ENCODE data around the gene SPATA6. TPM values are rescaled to one million over a fixed set of nuclear protein-coding genes. Genes with fewer than 3 reads are reported as not detected.
"Not testable (repeated sequence)": the region's sequence is repeated elsewhere in the genome, so short reads cannot be mapped to it uniquely, and the experiment has no call there.

The SPATA6 gene
- polyA plus RNA-seq, 3 donors: 15.9 to 18.3 (median 17.3) TPM

DNA sequence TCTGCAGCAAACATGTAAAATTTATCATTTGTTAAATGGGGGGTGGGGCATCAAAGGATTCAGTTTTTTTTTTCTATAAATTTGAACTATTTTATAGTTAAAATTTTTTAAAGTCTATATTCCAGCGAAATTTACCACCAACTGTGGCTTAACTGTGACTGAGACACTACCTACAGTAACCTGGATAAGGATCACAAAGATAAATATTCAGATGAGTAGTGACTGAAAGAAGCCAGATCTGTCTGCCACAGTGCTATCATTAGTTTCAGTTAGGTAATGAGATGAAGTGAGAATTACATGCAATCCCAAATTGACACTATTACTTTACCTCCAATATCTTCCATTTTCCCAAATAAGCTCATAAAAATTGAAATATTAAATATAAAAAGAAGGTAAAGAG is 5.4 kb downstream of the SPATA6 start:
- no peak for DNase-seq (ENCODE audit: low read depth in 3 of 3, low spot score in 2 of 3)

DNA sequence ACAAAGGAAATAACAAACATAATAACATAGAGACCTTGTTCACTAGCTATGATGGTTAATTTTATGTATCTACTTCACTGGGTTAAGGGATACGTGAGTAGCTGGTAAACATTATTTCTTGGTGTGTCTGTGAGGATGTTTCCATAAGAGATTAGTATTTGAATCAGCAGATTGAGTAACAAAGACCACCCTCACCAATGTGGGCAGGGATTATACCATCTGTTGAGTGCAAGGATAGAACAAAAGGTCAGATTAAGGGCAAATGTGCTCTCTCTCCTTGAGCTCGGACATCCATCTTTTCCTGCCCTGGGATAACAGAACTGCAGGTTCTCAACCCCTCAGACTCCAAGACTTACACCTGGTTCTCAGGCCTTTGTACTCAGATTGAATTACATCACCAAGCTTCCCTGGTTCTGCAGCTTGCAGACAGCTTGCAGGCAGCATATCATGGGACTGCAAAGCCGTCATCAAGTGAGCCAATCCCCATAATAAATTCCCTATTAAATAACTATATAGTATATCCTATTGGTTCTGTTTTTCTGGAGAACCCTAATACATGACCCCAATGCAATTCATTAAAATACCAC is 9.2 kb downstream of the SPATA6 start:
- DNase-seq (ENCODE audit: low read depth in 3 of 3, low spot score in 2 of 3): no peak

DNA sequence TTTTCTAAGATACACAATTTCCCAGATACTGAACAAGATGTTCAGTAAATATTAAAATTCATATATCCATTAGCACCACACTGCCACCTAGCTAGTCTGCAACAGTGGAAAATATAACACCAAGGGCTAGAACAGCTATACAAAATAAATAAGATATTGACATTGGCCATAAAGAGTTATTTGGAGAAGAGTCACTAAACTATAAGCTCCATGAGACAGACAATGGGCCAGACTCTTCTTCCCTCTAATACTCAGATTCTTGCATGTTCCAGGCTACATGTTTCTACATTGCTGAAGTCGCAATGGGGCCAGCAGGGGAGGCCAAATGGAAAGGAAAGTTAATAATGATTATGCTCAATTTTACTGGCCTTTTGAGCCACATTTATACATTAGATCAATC is 21.5 kb downstream of the SPATA6 start:
- DNase-seq (ENCODE audit: low read depth in 3 of 3, low spot score in 2 of 3): no peak

DNA sequence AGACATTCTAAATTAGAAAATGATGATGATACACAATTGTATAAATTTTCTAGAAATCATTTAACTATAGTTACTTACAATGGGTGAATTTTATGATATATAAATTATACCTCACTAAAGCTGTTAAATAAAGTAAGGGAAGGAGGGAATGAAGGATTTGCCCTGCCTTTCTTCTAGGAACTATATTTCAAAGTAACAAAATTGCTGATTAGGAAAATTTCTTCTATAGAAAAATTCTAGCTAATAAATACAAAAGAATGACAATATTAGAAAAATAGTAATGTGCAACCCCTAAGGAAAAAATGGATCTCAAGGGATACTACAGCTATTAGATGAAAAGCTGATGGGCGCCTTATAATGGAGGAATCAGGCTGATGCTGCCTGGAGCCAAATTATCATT is 23.1 kb downstream of the SPATA6 start:
- no peak for DNase-seq (ENCODE audit: low read depth in 3 of 3, low spot score in 2 of 3)

DNA sequence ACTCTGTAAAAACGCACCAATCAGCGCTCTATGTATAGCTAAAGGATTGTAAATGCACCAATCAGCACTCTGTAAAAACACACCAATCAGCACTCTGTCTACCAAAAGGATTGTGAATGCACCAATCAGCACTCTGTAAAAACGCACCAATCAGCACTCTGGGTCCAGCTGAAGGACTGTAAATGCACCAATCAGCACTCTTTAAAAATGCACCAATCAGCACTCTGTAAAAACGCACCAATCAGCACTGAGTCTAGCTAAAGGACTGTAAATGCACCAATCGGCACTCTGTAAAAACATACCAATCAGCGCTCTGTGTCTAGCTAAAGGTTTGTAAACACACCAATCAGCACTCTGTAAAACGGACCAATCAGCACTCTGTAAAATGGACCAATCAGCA is 27.8 kb downstream of the SPATA6 start:
- not testable (repeated sequence) for DNase-seq (ENCODE audit: low read depth in 3 of 3, low spot score in 2 of 3)

DNA sequence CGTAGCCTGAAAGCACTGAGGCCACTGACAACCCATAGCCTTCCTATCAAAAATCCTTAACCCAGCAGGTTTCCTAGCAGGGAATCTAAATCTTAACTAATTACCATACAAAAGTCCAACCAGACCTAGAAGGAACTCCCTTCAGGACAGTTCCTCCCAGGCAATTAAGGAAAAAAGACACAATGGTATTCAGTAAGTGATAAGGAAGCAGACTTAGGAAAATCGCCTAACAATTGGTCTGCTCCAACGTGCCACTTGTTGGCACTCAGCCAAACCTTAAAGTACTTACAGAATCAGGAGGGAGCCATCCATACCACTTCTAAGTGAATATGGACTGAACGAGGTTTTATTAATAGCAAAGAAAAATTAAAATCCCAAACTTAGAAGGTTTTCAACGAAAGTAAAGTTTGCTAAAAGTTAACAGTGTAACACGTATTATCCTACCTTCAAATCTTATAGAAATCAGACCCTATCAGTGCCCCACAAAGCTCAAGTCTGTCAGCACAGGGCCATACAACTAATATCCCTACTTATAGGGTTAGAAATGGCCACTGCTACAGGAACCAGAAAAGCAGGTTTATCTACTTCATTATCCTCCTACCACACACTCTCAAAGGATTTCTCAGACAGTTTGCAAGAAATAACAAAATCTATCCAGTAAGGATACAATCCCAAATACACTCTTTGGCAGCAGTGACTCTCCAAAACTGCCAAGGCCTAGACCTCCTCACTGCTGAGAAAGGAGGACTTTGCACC is 29.0 kb downstream of the SPATA6 start:
- DNase-seq (ENCODE audit: low read depth in 3 of 3, low spot score in 2 of 3): no peak

DNA sequence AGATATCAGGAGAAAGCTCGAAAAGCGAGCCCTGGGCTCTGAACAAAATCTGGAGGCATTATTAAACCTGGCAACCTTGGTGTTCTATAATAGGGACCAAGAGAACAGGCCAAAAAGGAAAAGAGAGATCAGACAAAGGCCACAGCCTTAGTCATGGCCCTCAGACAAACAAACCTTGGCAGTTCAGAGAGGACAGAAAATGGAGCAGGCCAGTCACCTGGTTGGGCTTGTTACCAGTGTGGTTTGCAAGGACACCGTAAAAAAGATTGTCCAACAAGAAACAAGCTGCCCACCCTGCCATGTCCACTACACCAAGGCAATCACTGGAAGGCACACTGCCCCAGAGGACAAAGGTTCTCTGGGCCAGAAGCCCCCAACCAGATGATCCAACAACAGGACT is 31.2 kb downstream of the SPATA6 start:
- not testable (repeated sequence) for DNase-seq (ENCODE audit: low read depth in 3 of 3, low spot score in 2 of 3)

DNA sequence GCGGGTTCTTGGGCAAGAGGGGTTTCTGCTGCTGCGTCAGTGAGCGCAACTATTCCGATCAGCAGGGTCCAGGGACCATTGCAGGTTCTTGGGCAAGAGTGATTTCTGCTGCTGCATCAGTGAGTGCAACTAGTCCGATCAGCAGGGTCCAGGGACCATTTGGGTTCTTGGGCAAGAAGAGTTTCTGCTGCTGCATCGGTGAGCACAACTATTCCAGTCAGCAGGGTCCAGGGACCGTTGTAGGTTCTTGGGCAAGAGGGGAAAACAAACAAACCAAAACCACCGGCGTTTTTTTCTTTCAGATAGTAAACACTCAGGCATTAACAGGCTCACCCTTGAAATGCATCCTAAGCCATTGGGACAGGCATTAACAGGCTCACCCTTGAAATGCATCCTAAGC is 32.6 kb downstream of the SPATA6 start:
- no peak for DNase-seq (ENCODE audit: low read depth in 3 of 3, low spot score in 2 of 3)

DNA sequence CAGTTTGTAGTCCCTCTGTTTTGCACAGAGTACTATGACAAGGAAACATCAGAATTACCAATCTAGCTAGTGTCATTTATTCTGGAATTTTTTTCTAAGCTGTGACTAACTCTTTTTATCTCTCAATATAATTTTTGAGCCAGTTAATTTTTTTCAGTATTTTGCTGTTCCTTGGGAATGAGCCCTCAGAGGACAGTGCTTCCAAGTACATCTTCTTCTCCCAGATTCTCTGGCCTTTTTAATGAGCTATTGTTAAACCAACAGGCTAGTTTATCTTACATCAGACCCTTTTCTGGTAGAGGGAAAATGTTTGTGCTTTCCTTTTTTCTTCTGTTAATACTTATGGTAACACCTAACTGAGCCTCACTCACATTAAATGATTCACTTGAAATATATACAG is 34.6 kb downstream of the SPATA6 start:
- not testable (repeated sequence) for DNase-seq (ENCODE audit: low read depth in 3 of 3, low spot score in 2 of 3)

DNA sequence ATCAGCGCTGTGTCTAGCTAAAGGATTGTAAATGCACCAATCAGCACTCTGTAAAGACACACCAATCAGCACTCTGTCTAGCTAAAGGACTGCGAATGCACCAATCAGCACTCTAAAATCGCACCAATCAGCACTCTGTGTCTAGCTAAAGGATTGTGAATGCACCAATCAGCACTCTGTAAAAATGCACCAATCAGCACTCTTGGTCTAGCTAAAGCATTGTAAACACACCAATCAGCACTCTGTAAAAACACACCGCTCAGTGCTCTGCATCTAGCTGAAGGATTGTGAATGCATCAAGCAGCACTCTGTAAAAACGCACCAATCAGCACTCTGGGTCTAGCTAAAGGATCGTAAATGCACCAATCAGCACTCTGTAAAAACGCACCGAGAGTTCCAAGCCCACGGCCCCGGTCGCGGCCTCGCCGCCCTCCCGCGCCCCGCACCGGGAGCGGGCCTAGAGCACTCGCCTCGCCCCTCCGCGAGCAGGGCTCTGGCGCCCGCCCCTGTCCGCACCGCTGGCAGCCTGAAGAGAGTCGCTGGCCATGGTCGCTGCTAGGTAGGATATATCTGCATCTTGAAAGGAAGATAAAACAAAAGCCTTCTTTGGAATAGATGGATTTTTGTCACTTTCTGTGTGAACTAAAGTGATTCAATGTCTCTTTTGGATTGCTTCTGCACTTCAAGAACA is 36.5 kb downstream of the SPATA6 start:
- not testable (repeated sequence) for DNase-seq (ENCODE audit: low read depth in 3 of 3, low spot score in 2 of 3)

DNA sequence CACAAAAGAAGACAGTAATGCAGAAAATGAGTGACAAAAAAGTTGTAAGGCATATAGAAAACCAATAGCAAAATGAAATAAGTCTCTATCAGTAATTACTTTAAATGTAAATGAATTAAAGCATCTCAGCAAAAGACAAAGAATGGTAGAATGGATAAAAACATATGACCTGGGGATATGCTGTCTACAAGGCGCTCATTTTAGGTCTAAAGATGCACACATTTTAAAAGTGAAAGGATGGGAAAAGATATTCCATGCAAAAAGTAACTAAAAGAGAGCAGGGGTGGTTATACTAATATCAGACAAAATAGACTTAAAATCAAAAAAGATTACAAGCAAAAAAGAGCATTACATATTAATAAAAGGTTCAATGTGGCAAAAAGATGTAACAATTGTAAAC is 41.2 kb downstream of the SPATA6 start:
- no peak for DNase-seq (ENCODE audit: low read depth in 3 of 3, low spot score in 2 of 3)

DNA sequence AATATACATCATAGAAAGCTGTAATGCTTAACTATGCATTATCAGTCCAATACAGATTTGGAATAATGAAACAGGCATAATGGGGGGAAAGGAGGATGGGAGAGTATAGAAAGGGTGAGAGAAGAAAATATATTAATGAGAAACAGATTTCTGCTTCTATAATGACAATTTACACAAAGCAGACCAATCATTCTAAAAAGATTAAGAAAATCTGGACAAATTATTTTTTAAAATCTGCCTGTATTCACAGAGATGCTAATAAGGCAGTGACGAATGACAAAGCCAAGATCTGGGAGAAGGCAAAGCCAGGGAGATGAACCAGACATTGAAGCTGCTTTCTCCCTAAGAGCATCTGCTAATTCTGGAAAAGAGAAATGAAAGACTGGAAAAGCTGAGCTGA is 50.0 kb downstream of the SPATA6 start:
- DNase-seq (ENCODE audit: low read depth in 3 of 3, low spot score in 2 of 3): no peak

DNA sequence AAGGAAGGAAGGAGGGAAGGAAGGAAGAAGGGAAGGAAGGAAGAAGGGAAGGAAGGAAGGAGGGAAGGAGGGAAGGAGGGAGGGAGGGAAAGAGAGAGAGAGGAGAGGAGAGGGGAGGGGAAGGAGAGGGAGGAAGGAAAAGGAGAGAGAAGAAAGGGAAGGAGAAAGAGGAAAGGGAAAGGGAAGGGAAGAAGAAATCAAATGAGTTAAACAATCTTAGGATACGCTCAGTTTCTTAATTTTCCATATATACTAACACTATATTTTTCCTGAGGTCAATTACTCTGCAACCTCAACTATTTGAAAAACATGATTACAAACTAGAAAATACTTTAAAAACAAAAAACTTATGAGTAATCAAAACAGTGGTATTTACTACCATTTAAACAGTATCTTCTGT is 53.3 kb downstream of the SPATA6 start:
- DNase-seq (ENCODE audit: low read depth in 3 of 3, low spot score in 2 of 3): no peak

DNA sequence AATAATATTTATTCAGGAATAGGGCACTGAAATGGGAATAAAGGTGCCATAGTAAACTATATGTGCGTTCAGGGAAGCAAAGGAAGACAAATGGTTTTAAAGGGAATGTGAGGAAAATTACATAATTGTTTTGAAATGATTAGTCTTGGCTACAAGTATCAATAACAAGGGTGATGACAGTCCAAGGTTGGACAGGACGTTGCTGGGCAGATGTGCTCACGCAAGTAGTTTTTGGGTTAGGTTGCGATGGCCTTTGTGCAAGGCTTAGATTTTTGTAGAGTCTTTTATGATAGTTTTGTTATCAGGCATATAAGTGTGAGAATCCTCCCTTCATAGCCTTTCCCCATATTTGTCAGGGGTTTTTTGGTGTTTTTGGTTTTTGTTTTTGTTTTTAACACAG is 57.0 kb downstream of the SPATA6 start:
- no peak for DNase-seq (ENCODE audit: low read depth in 3 of 3, low spot score in 2 of 3)

DNA sequence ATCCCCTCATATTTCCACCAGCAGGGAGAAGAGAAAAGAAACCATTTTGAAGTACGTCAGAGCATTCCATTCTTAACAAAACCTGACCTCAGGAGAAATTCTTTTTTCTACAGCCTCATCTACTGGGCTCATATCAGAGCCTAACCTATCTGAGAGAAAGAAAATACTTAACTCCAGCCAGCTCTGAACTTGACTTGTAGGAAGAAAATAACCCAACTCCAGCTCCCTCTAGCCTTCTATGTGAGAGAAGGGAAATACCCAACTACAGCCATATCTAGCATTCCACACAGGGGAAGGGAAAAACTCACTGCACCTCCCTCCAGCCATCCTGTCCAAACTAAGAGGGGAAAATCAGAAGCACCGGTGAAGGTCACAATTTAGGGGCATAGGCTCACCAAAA is 57.7 kb downstream of the SPATA6 start:
- DNase-seq (ENCODE audit: low read depth in 3 of 3, low spot score in 2 of 3): no peak

DNA sequence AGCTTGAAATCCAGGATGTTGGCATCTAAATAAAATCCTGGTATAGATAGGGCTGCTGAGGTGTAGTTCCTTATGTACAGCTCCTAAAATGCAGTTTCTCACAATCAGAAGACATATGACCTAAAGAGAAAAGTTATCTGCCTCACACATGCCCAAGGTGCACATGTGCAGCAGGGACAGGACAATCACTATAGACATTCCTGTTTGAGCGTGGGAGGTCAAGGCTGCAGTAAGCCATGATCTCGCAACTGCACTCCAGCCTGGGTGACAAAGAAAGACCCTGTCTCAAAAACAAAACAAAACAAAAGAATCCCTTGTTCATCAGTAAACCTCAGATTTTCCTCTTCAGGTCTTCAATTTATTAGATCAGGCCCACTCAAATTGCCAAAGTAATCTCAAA is 66.1 kb downstream of the SPATA6 start:
- DNase-seq (ENCODE audit: low read depth in 3 of 3, low spot score in 2 of 3): no peak

DNA sequence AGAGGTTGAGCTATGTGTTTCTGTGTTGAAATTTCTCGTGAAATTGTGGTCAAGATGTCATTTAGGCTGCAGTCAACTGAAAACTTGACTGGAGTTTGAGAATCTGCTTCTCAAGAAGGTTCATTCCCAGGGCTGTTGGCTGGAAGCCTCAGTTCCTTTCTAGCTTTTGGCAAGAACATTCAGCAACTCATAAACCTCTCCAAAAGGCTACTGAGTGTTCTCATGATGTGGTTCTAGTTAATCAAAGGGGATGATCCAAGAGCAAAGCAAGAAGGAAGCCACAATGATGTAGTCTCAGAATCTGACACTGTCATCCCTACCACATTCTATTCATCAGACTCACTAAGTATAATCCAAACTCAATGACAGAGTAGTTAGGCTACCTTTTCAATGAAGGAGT is 66.6 kb downstream of the SPATA6 start:
- DNase-seq (ENCODE audit: low read depth in 3 of 3, low spot score in 2 of 3): no peak

DNA sequence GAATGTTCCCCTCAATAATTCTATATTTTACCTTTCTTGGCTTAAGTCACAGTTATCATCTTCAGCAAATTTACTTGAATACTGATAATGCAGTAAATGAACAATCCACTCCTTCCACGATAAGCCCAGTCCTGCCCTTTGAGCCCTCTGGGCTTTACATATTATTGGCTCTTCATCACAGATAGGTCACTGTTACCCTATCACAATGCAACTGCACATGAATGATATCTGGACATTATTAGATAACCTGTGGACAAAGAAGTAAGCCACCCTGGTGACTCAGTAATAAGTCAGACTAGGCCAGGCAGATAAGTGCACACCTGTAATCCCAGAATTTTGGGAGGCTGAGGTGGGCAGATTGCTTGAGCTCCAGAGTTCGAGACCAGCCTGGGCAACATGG is 69.4 kb downstream of the SPATA6 start:
- DNase-seq (ENCODE audit: low read depth in 3 of 3, low spot score in 2 of 3): no peak

DNA sequence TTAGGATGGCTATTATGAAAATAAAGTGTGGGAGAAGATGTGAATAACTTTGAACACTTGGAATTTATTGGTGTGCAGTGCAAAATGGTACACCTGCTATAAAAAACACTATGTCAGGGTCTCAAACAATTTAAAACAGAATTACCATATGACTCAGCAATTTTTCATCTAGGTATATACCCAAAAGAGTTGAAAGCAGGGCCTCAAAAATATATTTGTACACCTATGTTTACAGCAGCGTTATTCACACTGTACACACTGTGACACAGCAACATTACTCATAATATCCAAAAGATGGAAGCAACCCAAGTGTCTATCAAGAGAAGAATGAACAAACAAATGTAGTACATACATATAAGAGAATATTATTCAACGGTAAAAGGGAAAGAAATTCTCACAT is 75.8 kb downstream of the SPATA6 start:
- no peak for DNase-seq (ENCODE audit: low read depth in 3 of 3, low spot score in 2 of 3)

DNA sequence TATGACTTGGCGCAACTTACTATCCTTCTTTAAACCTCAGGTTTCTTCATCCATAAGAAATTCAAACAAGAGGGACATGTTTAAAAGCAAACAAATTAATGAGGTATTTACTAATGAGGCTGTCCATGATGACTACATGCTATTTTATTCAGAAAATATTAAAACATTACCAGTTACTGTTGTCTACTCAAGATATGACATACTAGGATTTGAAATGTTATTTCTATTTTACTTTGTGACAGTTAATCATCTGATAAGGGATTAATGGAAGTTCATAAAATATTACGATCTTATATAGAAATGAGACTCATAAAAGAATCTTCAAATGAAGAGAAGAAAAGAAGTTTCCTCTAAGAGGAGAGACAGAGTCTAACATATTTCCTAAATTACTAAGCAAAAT is 80.1 kb downstream of the SPATA6 start:
- no peak for DNase-seq (ENCODE audit: low read depth in 3 of 3, low spot score in 2 of 3)

DNA sequence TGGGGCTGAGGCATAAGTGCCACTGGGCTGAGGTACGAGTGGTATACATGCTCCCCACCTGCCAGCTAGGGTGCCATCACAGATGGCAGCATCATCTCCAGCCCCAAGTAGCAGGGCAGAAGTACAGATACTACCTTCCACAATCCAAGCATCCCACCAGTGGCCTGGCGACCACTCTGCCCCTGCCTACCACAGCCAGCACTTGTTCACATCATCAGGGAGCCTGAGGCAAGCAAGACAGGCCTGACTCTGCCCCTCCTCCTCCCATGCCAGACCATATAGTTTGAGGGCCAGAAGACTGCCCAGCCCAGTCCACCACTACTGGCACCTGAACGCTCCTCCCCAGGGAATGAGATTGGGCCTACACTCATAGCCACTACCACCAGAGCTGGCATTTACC is 84.6 kb downstream of the SPATA6 start:
- no peak for DNase-seq (ENCODE audit: low read depth in 3 of 3, low spot score in 2 of 3)

DNA sequence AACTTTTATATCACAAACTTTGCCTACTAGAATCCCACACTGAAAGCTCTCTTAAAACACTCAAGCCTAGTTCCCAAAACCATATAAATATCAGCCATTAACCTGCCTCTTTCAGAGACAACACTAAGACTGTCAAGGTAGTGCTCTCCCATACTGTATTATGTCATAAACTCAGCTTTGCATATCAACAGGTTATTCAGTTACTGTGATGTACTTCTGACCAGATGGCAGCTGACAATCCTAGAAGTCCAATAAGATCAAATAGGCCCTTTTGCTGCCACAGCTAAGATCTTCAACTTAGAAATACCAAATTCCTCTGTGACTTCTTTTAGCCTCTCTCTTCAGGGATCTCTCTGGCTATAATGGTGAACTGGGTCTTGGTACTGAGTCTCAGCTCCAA is 97.2 kb downstream of the SPATA6 start:
- no peak for DNase-seq (ENCODE audit: low read depth in 3 of 3, low spot score in 2 of 3)
